HK-2 (cell line): Measurements from ENCODE around the gene BBS9.

Source experiments
- DNase-seq: peaks from one replicate; pipeline ENCODE4 v3.0.0-alpha.2; 2018; ENCODE audit not compliant: unreplicated experiment

Gene BBS9

DNA sequence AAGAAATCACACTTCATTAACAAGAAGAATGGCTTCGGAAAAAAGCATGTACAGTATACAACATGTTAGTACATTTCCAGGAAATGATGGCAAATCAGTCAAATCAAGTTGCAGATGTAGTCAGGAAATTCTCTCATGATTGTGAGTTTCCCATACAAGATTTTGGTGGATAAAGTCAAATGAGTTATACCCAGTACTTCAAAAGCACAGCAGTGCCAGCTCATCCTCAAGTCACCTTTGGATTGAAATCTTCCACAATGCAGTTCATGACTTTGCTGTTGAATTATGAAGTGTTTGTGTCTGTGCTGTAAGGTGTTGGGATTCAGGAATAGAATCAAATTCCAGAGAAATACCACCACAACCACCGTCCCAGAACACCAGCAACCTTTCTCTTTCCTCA, 474.7 kb downstream of the BBS9 start:
- DNase-seq = no peak

DNA sequence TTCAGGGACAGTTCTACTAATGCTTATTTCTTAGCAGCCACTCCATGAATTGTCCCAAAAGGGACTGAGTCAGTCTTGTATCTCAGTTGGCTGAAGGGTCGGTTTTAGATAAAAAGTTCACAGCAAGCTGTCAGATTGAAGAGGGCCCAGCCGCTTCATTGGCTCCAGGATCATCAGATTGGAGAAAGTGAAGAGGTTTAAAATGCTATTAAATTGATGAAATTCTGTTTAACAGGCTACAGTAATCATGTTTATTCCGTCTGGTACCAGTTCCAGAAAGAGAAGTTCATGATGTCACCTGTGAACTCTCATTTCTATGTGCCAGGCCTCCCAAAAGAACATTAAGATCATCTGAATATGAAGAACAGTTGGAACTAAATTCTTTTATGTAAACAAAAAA, 481.6 kb downstream of the BBS9 start:
- no peak for DNase-seq

DNA sequence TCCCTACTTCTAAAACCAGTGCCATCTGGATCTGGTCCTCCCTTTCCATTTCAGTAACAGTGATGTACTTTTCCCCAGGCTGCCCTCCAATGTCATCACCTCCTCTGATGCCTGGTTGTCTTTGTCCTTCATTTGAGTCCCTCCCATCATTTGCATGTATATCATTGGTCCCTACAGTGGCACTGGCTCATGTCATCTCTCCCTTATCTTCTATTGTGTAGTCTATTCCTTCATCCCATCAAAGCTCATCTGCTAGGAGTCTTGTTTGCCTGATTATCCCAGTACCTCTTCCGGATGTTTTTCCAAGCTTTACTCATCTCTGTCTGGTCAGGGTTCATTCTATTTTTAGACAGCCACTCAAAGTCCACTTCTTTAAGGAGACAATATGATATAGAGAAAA, 483.1 kb downstream of the BBS9 start:
- DNase-seq = no peak

DNA sequence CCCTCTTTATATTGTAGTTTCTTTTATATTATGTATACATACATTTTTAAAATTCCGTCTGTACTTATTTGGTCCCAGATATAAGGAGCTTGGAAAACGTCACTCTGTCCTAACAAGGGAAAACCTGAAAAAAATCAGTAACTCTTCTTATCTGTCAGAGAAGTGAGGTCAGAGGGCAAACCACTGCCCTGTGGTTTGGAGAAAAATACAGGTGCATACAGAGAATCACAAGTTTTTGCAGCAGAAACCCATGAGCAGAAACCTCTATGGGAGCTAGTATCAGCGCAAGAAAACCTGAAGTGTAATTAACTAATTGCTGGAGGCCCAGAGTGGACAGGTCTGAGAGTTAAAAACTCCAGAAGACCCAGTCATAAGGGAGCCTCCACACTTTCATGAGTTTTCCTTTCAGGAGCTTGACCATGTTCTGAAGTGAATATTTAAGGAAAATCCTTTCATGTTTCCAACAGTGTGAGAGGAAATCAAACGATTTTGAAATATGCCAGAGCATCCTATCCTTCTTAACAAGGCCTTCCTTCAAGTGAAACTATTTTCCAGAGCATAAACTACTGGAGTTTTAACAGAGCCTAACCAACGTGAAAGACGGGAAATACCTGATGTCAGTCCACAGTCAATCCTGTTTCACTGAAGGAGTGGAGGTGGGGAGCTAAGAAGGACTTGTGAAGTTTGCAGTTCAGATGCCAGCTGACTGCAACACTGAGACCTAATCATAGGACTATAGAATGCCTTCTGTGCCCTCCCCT, 485.2 kb downstream of the BBS9 start:
- no peak for DNase-seq

DNA sequence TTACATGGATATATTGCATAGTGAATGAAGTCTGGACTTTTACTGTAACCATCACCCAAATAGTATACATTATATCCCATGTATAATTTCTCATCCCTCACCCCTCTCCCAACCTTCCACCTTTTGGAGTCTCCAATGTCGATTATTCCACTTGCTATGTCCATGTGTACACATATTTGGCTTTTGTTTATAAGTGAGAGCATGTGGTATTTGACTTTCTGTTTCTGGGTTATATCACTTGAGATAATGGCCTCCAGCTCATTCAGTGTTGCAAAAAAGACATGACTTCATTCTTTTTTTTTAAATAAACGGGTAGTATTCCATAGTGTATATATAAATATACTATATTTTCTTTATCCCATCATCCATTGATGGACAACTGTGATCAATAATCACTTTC, 487.4 kb downstream of the BBS9 start:
- no peak for DNase-seq

- no peak for DNase-seq
Measured at GRCh38 chr7:33619264-33619663, 489.9 kb downstream of the BBS9 start.

DNA sequence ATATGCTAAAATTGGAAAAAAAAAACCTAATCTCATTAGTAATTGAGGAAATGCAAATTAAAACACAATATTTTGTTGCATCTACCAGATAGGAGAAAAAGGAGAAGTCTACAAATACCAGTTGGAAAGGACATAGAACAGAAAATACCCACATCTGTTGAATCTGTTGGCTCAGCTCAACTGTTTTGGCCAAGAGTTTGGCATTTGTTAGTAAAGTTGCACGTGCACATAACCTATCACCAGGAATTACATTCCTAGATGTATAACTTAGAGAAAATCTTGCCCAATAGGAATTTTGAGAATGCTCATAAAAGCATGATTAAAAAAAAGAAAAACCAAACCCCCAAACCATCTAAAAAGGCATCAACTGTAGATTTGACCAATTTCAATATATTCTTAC, 493.9 kb downstream of the BBS9 start:
- DNase-seq = no peak

GRCh38 chr7:33624215-33624614, 494.9 kb downstream of the BBS9 start:
- no peak for DNase-seq

DNA sequence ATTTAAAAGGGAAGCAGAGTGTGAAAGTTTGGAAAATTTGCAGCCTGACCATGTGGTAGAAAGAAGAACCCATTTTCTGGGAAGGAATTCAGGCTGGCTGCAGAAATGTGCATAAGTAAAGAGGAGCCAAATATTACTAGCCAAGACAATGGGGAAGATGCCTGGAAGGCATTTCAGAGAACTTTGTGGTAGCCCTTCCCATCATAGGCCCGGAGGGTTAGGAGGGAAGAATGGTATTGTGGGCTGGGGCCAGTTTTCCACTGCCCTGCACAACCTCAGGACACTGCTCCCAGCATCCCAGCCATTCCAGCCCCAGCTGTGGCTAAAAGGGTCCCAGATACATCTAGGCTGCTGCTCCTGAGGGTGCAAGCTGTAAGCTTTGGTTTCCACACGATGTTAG, 497.5 kb downstream of the BBS9 start:
- no peak for DNase-seq

GRCh38 chr7:33627741-33628140, 498.4 kb downstream of the BBS9 start:
- DNase-seq = no peak

DNA sequence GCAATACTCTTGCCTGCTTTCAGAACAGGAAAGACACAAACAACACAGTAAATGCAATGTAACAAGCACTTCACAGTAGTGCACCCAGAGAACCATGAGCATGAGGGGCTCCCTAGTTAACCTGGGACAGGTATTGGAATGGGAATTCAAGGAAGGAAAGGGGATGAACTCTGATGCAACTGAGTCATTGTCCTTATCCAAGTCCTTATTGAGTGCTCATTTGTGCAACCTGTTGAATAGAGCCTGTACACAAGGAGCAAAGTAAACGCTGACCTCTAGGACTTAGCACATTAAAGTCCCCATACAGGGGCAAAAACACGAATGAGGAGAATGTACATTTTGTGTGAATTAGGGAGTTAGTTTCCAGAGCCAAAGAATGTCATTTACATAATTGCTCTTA, 499.5 kb downstream of the BBS9 start:
- DNase-seq = no peak

GRCh38 chr7:33630359-33630758, 501.0 kb downstream of the BBS9 start:
- DNase-seq = no peak

- no peak for DNase-seq
Measured at GRCh38 chr7:33632322-33632721, 503.0 kb downstream of the BBS9 start.

DNA sequence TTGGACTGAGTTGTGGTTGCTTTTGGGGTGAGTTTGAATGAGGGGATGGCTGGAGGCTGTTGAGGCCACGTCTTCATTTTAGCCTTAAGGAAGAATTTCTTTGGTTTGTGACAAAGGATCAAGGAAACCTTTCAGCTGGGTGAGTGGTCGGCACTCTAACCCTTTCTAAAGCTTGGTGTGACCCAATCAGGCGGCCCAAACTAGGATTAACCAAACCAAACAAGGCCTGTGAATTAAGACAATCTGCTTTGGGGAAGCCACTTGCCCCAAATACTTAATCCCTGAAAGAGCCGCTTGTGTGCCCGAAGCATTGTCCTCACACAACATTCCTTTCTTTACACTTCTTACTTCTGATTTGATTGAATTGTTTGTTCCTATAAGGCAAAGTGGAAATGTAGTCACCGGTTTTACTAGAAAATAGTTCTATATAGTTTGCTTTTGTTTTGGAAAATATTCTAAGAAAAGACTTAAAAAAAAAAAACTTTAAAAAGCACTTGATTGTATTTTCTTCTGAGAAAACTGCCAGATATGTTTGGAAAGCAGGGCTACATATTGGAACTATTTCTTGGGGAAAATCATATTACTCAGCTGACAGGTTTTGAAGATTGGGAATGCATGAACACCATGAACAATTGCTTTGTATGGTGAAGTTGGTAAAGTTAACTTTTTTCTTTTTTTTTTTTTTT, 503.6 kb downstream of the BBS9 start:
- DNase-seq = no peak

- no peak for DNase-seq
Measured at GRCh38 chr7:33634606-33635005, 505.2 kb downstream of the BBS9 start.

GRCh38 chr7:33636359-33636758, 507.0 kb downstream of the BBS9 start:
- DNase-seq = no peak

GRCh38 chr7:33639552-33640197, 510.3 kb downstream of the BBS9 start:
- no peak for DNase-seq

DNA sequence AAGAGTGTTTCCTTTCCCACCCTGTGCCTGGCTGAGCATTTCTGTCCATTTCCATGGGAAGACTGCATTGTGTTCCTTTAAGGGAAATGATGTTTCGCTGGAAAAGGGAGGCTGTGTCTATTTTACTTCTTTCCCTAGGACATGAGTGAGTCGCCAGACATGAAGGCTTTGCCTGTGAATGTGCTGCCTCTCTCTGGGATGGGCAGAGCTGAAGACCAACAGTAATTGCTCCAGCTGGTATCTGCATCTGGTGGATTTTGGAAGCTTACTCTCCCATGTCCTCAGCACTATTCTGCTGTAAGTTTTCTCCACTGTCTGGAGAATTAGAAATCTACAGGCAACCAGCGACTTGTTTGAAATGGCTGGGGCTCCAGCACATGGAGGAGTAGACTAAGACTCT, 511.4 kb downstream of the BBS9 start:
- no peak for DNase-seq

DNA sequence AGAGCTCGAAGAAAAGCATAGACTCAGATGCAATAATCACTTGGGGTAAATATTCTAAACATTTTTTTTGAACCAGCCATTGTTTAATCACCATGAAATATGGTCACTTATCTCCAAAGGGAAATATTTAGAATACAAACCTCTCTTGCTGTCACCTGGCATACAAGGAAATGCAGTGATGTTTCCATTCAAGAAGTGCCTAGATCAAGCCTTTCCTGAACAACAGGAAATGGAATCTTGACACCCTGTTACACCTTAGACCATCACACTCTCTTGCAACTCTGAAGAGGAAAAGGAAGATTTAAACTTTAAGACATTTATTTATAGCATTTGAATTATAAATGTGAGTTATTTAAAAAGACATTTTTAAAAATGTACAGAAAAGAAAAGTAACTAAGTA, 512.9 kb downstream of the BBS9 start:
- no peak for DNase-seq

- no peak for DNase-seq
Measured at GRCh38 chr7:33643530-33643929, 514.2 kb downstream of the BBS9 start.

DNA sequence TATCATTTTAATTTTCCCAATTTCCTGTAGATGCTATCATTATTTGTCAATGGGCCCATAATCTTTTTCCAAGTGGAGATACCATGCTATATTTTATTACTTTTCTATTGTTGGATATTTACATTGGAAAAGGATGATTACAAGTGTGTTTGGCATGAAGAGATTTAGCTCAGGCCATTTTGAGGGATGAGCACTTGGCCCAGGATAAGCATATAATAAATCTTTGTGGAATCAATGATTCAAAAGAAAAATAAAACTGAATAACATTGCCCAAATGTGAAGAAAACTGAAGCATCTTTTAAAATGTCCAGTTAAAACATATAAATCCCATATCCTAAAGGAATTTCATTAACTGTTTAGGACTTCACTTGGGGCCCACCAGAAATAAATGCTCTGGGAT, 515.1 kb downstream of the BBS9 start:
- no peak for DNase-seq

- no peak for DNase-seq
Measured at GRCh38 chr7:33645104-33645503, 515.7 kb downstream of the BBS9 start.

- DNase-seq = no peak
Measured at GRCh38 chr7:33646166-33646565, 516.8 kb downstream of the BBS9 start.
